HG03565 (cell line): ENCODE results near the gene SPAG4.
A peak's percentile ranks its signal among the peaks of the same experiment; 100 is the strongest.

ENCODE experiments used
- ATAC-seq: cut with Tn5 transposase; IDR thresholded peaks from one replicate; pipeline ENCODE4 v1.9.1; 2021; ENCODE audit warnings: mild to moderate bottlenecking, moderate library complexity; ENCODE audit not compliant: unreplicated experiment

SPAG4 gene

DNA sequence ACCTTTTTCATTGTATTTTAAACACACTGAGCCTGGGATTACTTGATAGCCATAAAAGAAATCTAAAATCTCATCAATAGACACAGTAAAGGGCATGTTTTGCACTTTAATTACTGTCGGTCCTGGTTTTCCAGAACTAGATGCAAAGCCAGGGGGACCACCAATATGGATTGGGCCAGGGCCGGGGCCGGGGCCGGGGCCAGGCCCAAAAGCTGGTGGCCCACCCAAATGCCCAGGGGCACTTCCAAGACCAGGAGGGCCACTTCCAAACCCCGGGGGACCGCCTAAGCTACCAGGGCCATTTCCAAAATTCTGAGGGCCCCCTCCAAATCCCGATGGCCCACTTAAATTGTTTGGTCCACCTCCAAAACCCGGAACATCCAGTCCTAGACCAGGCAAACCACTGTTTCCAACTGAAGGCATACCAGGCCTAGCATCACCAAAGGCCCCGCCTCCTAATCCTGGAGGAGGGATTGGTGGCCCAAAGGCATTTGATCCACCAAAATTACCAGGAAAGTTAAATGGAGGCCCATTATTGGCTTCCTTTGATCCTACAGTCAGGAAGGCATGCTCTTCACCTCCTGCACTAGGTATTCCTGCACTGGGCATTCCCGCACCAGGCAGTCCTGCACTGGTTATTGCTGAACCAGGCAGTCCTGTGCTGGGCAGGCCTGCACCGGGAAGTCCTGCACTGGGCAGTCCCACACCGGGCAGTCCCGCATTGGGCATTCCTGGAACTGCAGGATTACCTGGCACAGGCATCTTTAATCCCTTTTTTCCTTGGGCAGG is 37.2 kb downstream of the SPAG4 start:
- no peak for ATAC-seq

DNA sequence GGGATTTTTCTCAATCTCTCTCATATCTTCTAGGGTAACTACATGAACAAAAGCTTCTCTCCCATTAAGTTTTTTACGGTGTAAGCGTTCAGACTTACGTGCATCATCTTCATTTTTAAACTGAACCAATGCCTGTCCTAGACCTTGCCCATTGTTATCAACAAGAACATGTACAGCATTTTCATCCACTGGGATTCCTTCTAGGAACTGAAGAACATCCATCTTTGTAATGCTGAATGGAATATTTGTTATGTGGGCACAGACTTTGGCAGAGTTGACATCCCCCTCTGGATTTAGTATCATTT is 37.8 kb downstream of the SPAG4 start:
- no peak for ATAC-seq

DNA sequence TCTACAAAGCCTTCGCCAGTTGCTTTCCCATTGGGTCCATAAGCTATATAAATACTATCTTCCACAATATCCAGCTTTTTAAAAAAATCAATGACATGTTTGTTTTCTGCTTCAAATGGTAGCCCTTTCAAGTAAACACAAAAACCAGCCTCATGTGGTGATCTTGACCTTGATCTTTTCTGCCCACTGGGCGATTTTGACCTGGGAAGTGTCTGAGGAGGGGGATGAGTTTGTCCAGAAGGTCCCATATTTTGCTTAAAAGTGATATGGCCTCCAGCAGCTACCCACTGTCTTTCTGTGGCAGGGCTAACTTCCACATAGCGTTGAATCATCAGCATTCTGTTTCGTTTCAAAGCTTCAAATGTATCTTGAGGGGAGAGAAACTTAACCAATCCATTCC is 38.3 kb downstream of the SPAG4 start:
- ATAC-seq, result no peak

DNA sequence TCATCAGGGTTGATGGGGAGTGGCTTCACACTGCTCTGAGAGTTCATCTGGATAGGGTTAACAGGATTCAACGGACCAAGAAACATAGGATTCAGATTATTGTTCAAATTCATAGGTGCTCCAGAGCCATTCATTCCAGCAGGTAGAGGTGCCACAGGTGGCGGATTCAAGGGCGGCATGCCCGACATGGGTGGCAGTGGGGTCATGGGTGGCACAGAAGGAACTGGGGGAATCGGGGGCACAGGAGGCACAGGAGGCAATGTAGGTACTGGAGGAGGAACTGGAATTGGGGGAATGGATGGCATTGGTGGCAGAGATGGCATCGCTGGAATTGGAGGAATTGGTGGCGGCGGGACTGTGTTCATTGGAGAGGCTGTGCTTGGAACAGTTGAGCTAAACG is 38.8 kb downstream of the SPAG4 start:
- no peak for ATAC-seq

DNA sequence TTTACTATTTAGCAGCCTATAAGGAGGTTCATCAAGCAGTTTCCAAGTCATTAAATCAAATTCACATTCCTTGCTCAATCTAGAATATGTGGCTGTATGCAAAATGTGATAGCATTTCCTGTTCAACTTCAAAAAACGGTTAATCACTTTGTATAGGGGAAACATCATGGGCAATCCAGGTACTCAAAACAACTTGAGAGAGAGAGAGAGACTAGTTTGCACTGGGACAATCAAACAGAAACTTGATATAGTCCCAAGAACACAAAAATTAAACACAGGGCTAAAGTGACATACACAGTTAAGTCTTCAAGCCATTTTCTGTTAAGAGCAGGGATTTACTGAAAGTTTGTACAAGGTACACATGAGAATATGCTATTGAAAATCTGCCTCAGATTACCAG is 41.6 kb downstream of the SPAG4 start:
- no peak for ATAC-seq

DNA sequence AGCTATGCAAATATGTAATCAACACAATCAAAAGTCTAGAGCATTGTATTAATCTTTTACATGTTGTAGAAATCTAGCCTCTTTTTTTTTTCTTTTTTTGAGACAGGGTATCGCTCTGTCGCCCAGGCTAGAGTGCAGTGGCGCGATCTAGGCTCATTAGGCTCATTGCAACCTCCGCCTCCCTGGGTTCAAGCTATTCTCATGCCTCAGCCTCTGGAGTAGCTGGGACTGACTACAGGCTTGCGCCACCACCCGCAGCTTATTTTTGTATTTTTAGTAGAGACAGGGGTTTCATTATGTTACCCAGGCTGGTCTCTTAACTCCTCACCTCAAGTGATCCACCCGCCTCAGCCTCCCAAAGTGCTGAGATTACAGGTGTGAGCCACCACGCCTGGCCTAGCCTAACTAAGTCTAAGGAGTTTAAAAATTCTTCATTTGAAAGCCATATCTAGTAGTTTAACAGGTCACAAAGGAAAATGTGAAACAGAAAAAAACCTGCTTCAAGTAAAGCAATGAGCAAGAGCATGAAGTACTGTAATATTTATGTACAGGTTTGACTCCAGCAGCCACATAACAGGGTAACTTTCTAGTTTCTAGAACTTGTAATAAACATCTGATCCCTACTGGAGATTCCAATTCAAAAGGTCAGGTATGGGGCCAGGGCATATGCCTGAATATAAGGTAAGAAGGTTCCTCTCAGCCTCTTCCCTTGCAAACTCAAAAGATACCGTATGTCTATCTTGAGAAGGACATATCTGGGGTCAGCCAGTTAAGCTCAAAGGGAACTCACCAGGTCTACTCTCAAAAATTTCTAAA is 44.7 kb downstream of the SPAG4 start:
- no peak for ATAC-seq

DNA sequence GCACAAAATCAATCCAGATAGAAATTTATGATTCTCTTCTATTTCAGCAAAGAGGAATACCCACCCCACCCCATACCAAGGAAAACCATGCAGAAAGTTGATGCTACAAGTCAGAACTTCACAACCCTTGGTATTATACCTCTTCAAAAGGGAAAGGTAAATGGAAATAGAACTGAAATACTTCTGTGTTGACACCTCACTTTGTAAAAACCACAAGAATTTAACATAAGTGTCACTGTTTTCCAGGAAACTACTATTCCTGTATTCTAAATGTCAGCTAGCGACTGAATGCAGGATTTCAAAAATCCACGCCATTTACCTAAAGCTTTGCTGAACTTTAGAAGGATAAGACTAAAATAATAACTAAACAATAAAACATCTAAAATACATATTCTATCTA is 45.4 kb downstream of the SPAG4 start:
- ATAC-seq, result no peak

DNA sequence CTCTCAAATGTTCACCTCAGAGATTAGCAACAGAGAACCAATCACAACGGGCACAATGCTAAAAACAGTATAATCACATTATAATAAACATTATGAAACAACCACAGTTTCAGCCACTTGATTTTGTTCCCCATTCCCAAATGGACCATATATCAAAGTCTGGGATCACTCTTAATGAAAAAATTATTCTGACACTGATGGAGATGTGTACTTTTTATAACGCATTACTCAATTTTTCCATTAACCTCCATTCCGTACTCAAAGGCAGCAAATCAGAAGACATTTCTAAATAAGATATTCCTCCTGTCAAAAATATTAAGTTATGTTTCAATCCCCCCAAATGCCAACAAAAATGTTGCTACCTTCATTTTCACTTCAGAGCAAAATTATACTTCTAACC is 46.3 kb downstream of the SPAG4 start:
- ATAC-seq, result no peak

DNA sequence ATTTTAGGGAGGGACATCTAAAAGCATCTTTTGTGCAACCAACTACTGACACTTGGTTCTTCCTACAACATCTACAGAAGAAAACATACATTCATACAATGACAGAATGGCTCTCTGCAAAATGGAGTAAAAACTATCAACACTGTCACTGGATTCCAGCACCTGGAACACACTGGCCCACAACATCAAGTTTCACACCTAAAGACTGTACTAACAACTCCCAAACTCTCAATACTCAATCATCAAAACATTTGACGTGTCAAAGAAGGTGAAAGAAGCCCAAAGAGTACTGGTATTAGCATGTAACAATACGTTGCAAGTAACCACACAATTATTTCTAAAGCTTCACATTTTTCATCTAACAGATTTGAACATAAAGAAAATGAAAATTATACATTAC is 46.9 kb downstream of the SPAG4 start:
- no peak for ATAC-seq

DNA sequence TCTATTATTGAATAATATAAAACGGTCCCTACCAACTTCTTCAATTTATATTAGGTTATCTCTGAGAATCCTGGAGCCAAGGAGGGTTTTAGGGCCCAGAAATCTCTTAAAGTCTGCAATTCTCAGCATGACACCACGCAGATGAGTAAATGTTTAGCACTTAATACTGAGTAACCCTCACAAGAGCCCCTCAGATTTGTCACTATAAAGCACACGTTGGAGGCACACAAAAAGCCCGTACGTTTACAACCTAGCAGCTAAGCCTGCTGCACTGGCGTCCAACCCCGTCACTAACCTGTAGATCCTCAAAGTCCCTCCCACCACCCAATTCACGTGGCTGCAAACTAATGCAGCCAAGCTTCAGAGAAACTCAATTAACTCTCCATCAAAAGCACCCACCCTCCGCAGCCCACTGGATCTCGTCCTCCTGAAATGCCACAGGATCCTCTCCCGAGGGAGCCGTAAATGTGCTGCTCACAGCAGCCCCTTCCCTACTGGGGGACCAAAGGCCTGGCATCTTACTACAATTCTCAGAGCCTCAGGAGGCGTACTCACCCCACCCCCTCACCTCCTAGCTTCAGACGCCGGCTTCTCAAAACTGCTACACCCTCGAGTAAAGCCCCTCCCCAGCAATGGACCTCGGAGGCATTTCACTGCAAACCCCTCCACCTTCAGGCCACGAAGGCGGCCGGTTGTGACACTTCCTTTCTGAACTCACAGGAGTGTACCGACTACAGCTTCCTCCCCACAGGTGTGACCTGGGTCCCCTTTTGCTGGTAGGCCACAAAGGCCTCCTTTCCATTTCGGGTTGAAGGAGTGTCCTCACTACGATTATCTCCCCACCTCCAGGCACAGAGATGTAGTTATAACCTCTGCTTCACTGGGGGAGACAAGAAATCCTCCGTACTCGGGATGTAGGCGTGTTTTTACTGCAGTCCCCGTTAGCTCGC is 48.2 kb downstream of the SPAG4 start:
- ATAC-seq, result peak; percentile 26

DNA sequence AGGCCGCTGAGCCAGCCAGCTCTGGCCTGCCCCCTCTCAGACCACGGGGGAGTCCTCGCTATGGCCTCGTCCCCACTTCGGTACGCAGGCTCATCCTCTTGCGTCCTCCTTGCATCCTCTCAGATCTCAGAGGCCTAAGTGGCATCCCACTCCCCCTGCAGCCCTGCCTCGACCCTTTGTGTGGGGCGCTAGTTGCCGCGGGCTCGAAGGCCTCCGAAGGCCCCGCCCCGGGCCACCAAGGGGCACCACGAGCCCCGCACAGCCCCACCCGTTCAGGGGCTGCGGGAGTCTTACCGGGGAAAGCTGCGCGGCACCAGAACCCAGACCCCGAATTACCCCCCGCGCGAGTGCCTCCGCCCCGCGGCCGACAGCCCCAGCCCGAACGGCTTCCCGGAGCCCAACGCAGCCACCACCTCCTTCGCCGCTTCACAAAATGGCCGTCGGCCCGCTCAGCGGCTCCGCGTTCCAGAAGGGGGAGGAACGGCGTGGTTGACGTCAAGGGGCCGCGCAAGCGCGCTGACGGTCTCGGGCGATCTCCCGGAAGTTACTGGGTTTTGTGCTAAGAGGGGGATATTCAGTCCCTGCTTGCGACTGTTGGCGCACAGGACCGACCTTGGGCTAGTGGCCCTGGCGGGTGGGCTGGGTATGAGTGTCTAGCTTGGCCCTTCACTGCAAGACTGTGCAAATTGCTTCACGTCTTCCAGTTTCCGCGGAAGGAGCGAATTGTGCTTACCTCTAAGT is 49.0 kb downstream of the SPAG4 start, which contains the start of the genes CPNE1 and RBM12:
Gene CPNE1 (minus strand): TSS at position 435 of the 741 bp plus-strand sequence. CDS start 31,977 bp downstream, outside the sequence.
Gene RBM12 (minus strand): TSS at position 435 of the 741 bp plus-strand sequence. CDS start 9,578 bp downstream, outside the sequence.
- ATAC-seq, result peak; percentile 64

DNA sequence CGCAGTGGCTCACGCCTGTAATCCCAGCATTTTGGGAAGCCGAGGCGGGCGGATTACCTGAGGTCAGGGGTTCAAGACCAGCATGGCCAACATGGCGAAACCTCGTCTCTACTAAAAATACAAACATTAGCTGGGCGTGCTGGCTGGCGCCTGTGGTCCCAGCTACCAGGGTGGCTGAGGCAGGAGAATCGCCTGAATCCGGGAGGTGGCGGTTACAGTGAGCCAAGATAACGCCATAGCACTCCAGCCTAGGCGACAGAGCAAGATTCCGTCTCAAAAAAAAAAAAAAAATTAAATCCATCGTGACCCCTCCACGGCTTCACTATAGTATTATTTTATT is 50.3 kb downstream of the SPAG4 start:
- ATAC-seq, result no peak

DNA sequence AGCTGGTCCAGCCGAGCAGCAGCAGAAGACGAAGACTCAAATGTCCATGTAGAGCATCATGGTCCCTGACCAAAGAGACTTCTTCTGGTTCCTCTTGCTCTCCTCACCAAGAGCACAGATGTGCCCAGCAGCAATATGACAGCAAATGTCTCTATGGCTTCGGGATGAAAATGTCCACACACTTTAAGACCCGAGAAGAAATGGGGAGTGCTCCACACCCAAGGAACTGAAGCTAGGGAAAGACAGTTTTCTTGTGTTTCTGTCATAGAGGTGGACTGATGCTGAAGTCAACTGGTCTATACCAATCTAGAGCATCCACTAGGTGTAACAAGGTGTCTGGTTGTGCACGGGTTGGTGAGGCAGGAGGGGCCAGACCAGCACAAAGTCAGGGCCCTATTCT is 53.6 kb downstream of the SPAG4 start:
- no peak for ATAC-seq

DNA sequence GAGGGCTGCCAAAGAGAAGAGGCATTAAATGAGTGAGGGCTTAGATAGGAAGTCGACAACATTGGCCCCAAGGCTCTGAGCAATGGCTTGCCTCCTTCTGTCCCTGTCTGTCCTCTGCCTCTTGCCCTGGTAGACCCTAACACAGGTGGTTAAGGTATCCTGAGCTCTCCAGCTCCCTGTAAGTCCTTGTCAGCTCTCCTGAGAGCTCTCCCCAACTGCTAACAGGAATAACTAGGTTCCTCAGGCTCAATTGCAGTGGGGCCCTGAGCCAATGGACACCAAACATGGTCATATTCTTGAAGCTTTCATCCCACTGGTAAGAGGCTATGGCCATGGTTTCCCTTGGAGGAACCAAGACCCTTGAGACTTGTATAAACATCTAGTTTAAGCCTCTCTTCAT is 54.1 kb downstream of the SPAG4 start:
- ATAC-seq, result no peak
